CD4-positive, alpha-beta T cell (primary cell): ENCODE measurements around the gene C13orf46. TPM values are rescaled to one million over a fixed set of nuclear protein-coding genes. Genes with fewer than 3 reads are reported as not detected.
A peak's percentile ranks its signal among the peaks of the same experiment; 100 is the strongest.
"Not testable (repeated sequence)": the region's sequence is repeated elsewhere in the genome, so short reads cannot be mapped to it uniquely, and the experiment has no call there.

ENCODE experiments used
- ATAC-seq: fragments of 200-7000 bp; cut with Tn5 transposase; one replicate; pipeline ENCODE4 v1.10.0; 2022; ENCODE audit warnings: mild to moderate bottlenecking; ENCODE audit not compliant: poor library complexity
- CTCF ChIA-PET: fragments of 350-600 bp; sonication (Branson Sonifier 250); formaldehyde crosslinking; loops from one replicate; lab custom pipeline; 2021; ENCODE audit warnings: antibody characterized with exemption, inconsistent platforms; lab: Charles Lee
- POLR2A ChIA-PET: fragments of 350-600 bp; sonication (Branson Sonifier 250); formaldehyde crosslinking; loops from one replicate; lab custom pipeline; 2021; ENCODE audit warnings: antibody characterized with exemption, inconsistent platforms; lab: Charles Lee
- DNase-seq, 14 experiments: peaks; one replicate each; pipeline ENCODE4 v3.0.0-alpha.2; 2013 to 2020; ENCODE audit warnings: mixed read lengths in 2 of 14
- H3K27ac ChIP-seq, 2 donors: one replicate each; pipeline versions ENCODE4 v1.5.1 to v1.7.0; 2013; ENCODE audit warnings: low read length in 2 of 2, low read depth in 1 of 2, mild to moderate bottlenecking in 1 of 2
- H3K27me3 ChIP-seq, 2 experiments: 1 replicate in 1 of 2; 2 replicates in 1 of 2; pipeline versions ENCODE4 v1.6.1 to v1.7.0; 2013; ENCODE audit warnings: low read length in 2 of 2, control low read depth in 1 of 2, mild to moderate bottlenecking in 1 of 2, moderate library complexity in 1 of 2; ENCODE audit not compliant: insufficient read depth in 2 of 2, control insufficient read depth in 1 of 2
- H3K36me3 ChIP-seq: one replicate; pipeline ENCODE4 v1.6.1; 2013; ENCODE audit warnings: low read length, control low read depth; ENCODE audit not compliant: insufficient read depth
- H3K4me1 ChIP-seq: one replicate; pipeline ENCODE4 v1.6.1; 2013; ENCODE audit warnings: low read length, control low read depth; ENCODE audit not compliant: insufficient read depth
- H3K4me3 ChIP-seq: one replicate; pipeline ENCODE4 v1.5.1; 2013; ENCODE audit warnings: mild to moderate bottlenecking, low read length, moderate library complexity
- H3K9me3 ChIP-seq, 2 experiments: 1 replicate in 1 of 2; 2 replicates in 1 of 2; pipeline versions ENCODE4 v1.6.1 to v1.7.0; 2013; ENCODE audit warnings: low read length in 2 of 2, mild to moderate bottlenecking in 2 of 2, control low read depth in 1 of 2, moderate library complexity in 1 of 2; ENCODE audit not compliant: control insufficient read depth in 1 of 2, insufficient read depth in 1 of 2
- H3K27ac Mint-ChIP-seq: one replicate; pipeline ENCODE4 v1.8.0; 2020; ENCODE audit warnings: mixed read lengths
- H3K27me3 Mint-ChIP-seq: one replicate; pipeline ENCODE4 v1.8.0; 2021; ENCODE audit warnings: mixed read lengths
- H3K36me3 Mint-ChIP-seq: one replicate; pipeline ENCODE4 v1.8.0; 2021; ENCODE audit warnings: low read depth, mixed read lengths
- H3K4me1 Mint-ChIP-seq: one replicate; pipeline ENCODE4 v1.8.0; 2021; ENCODE audit warnings: low read depth, mixed read lengths
- H3K4me3 Mint-ChIP-seq: one replicate; pipeline ENCODE4 v1.8.0; 2020; ENCODE audit warnings: mild to moderate bottlenecking, mixed read lengths
- H3K9me3 Mint-ChIP-seq: one replicate; pipeline ENCODE4 v1.8.0; 2020; ENCODE audit warnings: mixed read lengths
- CTCF ChIP-seq: fragments of 200-600 bp; IDR thresholded peaks from one replicate; pipeline ENCODE4 v1.8.0; 2022; ENCODE audit warnings: antibody characterized with exemption, mild to moderate bottlenecking
- intact Hi-C, 2 experiments: fragments of 100-400 bp; cut with DNase I in 1 of 2; cut with micrococcal nuclease in 1 of 2; formaldehyde crosslinking; loops; one replicate each; pipeline versions ENCODE4 v1.15.1 to v1.9.0; 2023 to 2025; cut with DNase I, micrococcal nuclease
- total RNA-seq, 174 experiments: library from RNA in 2 of 174; stranded (reverse) in 2 of 174; gene quantifications; one replicate each; pipeline ENCODE4 v1.2.3 and lab custom pipeline; 2021 to 2026

Gene C13orf46
- total RNA-seq, 2 experiments from 2014 or later: 19.3 to 19.7 TPM

- no peaks in the 10 kb centered on the region for H3K4me1 Mint-ChIP-seq
- H3K9me3 Mint-ChIP-seq: no peaks in the 10 kb centered on the region
- no peaks in the 10 kb centered on the region for H3K27me3 Mint-ChIP-seq
- H3K36me3 Mint-ChIP-seq: peaks cover 61% of the 10 kb centered on the region
- no peak overlapping the region for H3K4me3 Mint-ChIP-seq
- H3K27ac ChIP-seq: no peak overlapping the region
- POLR2A ChIA-PET: no interaction called here
- H3K9me3 ChIP-seq: no peaks in the 10 kb centered on the region
- peaks cover 64% of the 10 kb centered on the region for H3K36me3 ChIP-seq
- intact Hi-C loops: no loop called here
- no peaks in the 10 kb centered on the region for H3K4me1 ChIP-seq
- ATAC-seq: no peak
- no peak for TF ChIP-seq CTCF
- DNase-seq: no peak
- CTCF ChIA-PET: no interaction called here
- no peaks in the 10 kb centered on the region for H3K27me3 ChIP-seq
- no peak overlapping the region for H3K4me3 ChIP-seq
- H3K27ac Mint-ChIP-seq: no peak overlapping the region
These were observed 17.4 kb upstream of the C13orf46 start for GRCh38 chr13:113991191-113991669.

- no peak for TF ChIP-seq CTCF
- H3K27ac ChIP-seq: no peak overlapping the region
- Mint-ChIP-seq H3K4me3 (no peak overlapping the region), H3K36me3 (peaks cover 61% of the 10 kb centered on the region), H3K9me3 (no peaks in the 10 kb centered on the region), H3K27ac (peak overlapping the region; percentile 42), H3K4me1 (no peaks in the 10 kb centered on the region), H3K27me3 (no peaks in the 10 kb centered on the region)
- ATAC-seq (no peak), DNase-seq (peak in 1 of 14 experiments; percentile 1)
- POLR2A ChIA-PET: no interaction called here
- H3K4me1 ChIP-seq: no peaks in the 10 kb centered on the region
- H3K36me3 ChIP-seq: peaks cover 59% of the 10 kb centered on the region
- intact Hi-C loops: no loop called here
- H3K9me3 ChIP-seq: no peaks in the 10 kb centered on the region
- no peaks in the 10 kb centered on the region for H3K27me3 ChIP-seq
- CTCF ChIA-PET: no interaction called here
- H3K4me3 ChIP-seq: no peak overlapping the region
These were observed 16.5 kb upstream of the C13orf46 start for GRCh38 chr13:113990321-113990837.

DNA sequence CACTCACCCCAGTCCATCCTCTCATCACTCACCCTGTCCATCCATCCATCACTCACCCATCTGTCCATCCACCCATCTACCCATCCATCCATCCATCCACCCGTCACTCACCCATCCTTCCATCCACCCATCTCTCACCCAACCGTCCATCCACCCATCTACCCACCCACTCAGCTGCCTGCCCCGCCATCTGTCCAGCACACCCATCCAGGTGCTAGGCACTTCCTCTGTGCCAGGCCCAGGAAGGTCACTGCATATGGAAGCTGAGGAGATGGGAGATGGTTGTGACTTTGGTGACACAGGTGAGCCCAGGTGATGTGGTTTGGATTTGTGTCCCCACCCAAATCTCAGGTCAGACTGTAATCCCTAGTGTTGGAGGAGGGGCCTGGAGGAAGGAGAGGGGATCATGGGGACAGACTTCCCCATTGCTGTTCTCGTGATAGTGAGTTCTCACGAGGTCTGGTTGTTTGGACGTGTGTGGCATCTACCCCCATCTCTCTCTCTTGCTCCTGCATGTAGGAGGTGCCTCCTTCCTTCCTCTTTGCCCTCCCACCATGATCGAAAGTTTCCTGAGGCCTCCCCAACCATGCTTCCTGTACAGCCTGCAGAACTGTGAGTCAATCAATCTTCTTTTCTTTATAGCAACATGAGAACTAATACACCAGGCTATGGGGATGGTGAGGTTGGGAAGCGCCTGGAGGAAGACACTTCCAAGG lies 15.9 kb upstream of the C13orf46 start:
- ChIA-PET CTCF (no interaction called here), POLR2A (no interaction called here)
- H3K27me3 ChIP-seq: no peaks in the 10 kb centered on the region
- intact Hi-C loops: no loop called here
- no peaks in the 10 kb centered on the region for H3K4me1 Mint-ChIP-seq
- no peak for ATAC-seq
- peak in 1 of 14 experiments; percentile 4 for DNase-seq
- no peak for TF ChIP-seq CTCF
- H3K27ac Mint-ChIP-seq: peak overlapping the region; percentile 42
- H3K27me3 Mint-ChIP-seq: no peaks in the 10 kb centered on the region
- H3K4me1 ChIP-seq: no peaks in the 10 kb centered on the region
- H3K4me3 ChIP-seq: no peak overlapping the region
- H3K9me3 ChIP-seq: no peaks in the 10 kb centered on the region
- H3K36me3 ChIP-seq: peaks cover 53% of the 10 kb centered on the region
- peaks cover 55% of the 10 kb centered on the region for H3K36me3 Mint-ChIP-seq
- H3K27ac ChIP-seq: no peak overlapping the region
- no peaks in the 10 kb centered on the region for H3K9me3 Mint-ChIP-seq
- H3K4me3 Mint-ChIP-seq: no peak overlapping the region

DNA sequence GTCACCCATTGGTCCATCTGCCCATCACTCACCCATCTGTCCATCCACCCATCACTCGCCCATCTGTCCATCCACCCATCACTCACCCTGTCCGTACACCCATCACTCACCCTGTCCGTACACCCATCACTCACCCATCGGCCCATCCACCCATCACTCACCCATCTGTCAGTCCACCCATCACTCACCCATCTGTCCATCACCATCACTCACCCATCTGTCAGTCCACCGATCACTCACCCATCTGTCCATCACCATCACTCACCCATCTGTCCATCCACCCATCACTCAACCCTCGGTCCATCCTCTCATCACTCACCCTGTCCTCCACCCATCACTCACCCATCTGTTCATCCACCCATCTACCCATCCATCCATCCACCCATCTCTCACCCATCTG lies 15.0 kb upstream of the C13orf46 start:
- intact Hi-C loops, H3K4me3 Mint-ChIP-seq, H3K9me3 Mint-ChIP-seq, POLR2A ChIA-PET, H3K4me1 ChIP-seq, H3K27ac ChIP-seq, H3K27ac Mint-ChIP-seq, H3K27me3 Mint-ChIP-seq, H3K4me1 Mint-ChIP-seq, H3K9me3 ChIP-seq, ATAC-seq, H3K4me3 ChIP-seq, CTCF ChIA-PET, H3K27me3 ChIP-seq: not testable (repeated sequence)
- peak in 1 of 14 experiments; percentile 2 for DNase-seq
- H3K36me3 Mint-ChIP-seq: peaks cover 50% of the 10 kb centered on the region
- peaks cover 45% of the 10 kb centered on the region for H3K36me3 ChIP-seq
